ENCODE data around the gene KIAA1217. TPM values are rescaled to one million over a fixed set of nuclear protein-coding genes. Genes with fewer than 3 reads are reported as not detected.

Gene KIAA1217
- total RNA-seq, 4 donors from 2014 or later = 34.8 to 66.8 (median 52.9) TPM

GRCh38 chr10:24307116-24307515 is 98.2 kb downstream of the KIAA1217 start:
- intact Hi-C loops (cut with DNase I; ENCODE audit: low total_unique reads) = no loop called here
- WGBS, 2 donors = 49 to 52% methylated on average over 4 of the region's 4 CpGs
- no peak overlapping the region for H3K4me3 ChIP-seq (ENCODE audit: low read depth, poor library complexity, severe bottlenecking)
- no peak for DNase-seq (ENCODE audit: low spot score in 2 of 2)
- TF ChIP-seq CTCF (IDR thresholded peaks at IDR 0.05) = no peak
- no peak for TF ChIP-seq POLR2A (IDR thresholded peaks at IDR 0.05)

- DNase-seq (ENCODE audit: low spot score in 2 of 2) = no peak
- TF ChIP-seq POLR2A (IDR thresholded peaks at IDR 0.05) (no peak), CTCF (IDR thresholded peaks at IDR 0.05) (no peak)
- intact Hi-C loops (cut with DNase I; ENCODE audit: low total_unique reads) = no loop called here
- no peak overlapping the region for H3K4me3 ChIP-seq (ENCODE audit: low read depth, poor library complexity, severe bottlenecking)
- 66 to 73% methylated on average over 11 of the region's 11 CpGs for WGBS, 2 donors
Measured at GRCh38 chr10:24307696-24308485, 99.0 kb downstream of the KIAA1217 start.

- intact Hi-C loops (cut with DNase I; ENCODE audit: low total_unique reads) = no loop called here
- no peak overlapping the region for H3K4me3 ChIP-seq (ENCODE audit: low read depth, poor library complexity, severe bottlenecking)
- DNase-seq (ENCODE audit: low spot score in 2 of 2) = no peak
- WGBS, 2 donors = 60 to 69% methylated on average over 5 of the region's 5 CpGs
- TF ChIP-seq CTCF (IDR thresholded peaks at IDR 0.05) (no peak), POLR2A (IDR thresholded peaks at IDR 0.05) (no peak)
Measured at GRCh38 chr10:24310104-24310503, 101.2 kb downstream of the KIAA1217 start.

GRCh38 chr10:24311888-24312287 is 103.0 kb downstream of the KIAA1217 start:
- no peak overlapping the region for H3K4me3 ChIP-seq (ENCODE audit: low read depth, poor library complexity, severe bottlenecking)
- TF ChIP-seq CTCF (IDR thresholded peaks at IDR 0.05) = no peak
- no peak for TF ChIP-seq POLR2A (IDR thresholded peaks at IDR 0.05)
- WGBS, 2 donors = 68 to 91% methylated on average over 6 of the region's 6 CpGs
- no peak for DNase-seq (ENCODE audit: low spot score in 2 of 2)
- intact Hi-C loops (cut with DNase I; ENCODE audit: low total_unique reads) = no loop called here

- intact Hi-C loops (cut with DNase I; ENCODE audit: low total_unique reads) = no loop called here
- H3K4me3 ChIP-seq (ENCODE audit: low read depth, poor library complexity, severe bottlenecking) = no peak overlapping the region
- DNase-seq (ENCODE audit: low spot score in 2 of 2) = no peak
- 92 to 95% methylated on average over 10 of the region's 10 CpGs for WGBS, 2 donors
- TF ChIP-seq CTCF (IDR thresholded peaks at IDR 0.05) (no peak), POLR2A (IDR thresholded peaks at IDR 0.05) (no peak)
Measured at GRCh38 chr10:24313283-24313682, 104.3 kb downstream of the KIAA1217 start.

- intact Hi-C loops (cut with DNase I; ENCODE audit: low total_unique reads) = no loop called here
- no peak for DNase-seq (ENCODE audit: low spot score in 2 of 2)
- no peak overlapping the region for H3K4me3 ChIP-seq (ENCODE audit: low read depth, poor library complexity, severe bottlenecking)
- no peak for TF ChIP-seq POLR2A (IDR thresholded peaks at IDR 0.05)
- TF ChIP-seq CTCF (IDR thresholded peaks at IDR 0.05) = no peak
- 81 to 87% methylated on average over 7 of the region's 7 CpGs for WGBS, 2 donors
Measured at GRCh38 chr10:24315211-24315610, 106.3 kb downstream of the KIAA1217 start.

Measured in lower leg skin (tissue), 4 donors.